ENCODE results near the gene GGACT. TPM values are rescaled to one million over a fixed set of nuclear protein-coding genes. Genes with fewer than 3 reads are reported as not detected.

GGACT gene
- 1 to 10 TPM; 2.7 to 6.6 TPM for total RNA-seq
- polyA plus RNA-seq (2013, experiment 1 of 2), result 5.0 TPM
- polyA plus RNA-seq (2013, experiment 2 of 2), result 4.6 TPM
- long read RNA-seq, experiment 1, partial matches to known transcripts, result 1 of 3 reads
- long read RNA-seq, experiment 1, other reads (novel, unspliced or antisense), result 2 of 3 reads
- long read RNA-seq, experiment 2, partial matches to known transcripts, result 7 of 14 reads
- long read RNA-seq, experiment 2, other reads (novel, unspliced or antisense), result 5 of 14 reads
- long read RNA-seq, experiment 3, partial matches to known transcripts, result 0 of 11 reads
- long read RNA-seq, experiment 3, other reads (novel, unspliced or antisense), result 10 of 11 reads
- long read RNA-seq, experiment 4, partial matches to known transcripts, result 4 of 12 reads
- long read RNA-seq, experiment 4, other reads (novel, unspliced or antisense), result 8 of 12 reads

GRCh38 chr13:100588331-100589177 lies at the start of gene GGACT:
Gene GGACT, minus strand, starts transcription at chr13:100588789. Its CDS starts 56,198 bp downstream, at chr13:100532591.
- peak; percentile 92 for DNase-seq
- peaks cover 6% of the 10 kb centered on the region for H3K27me3 Mint-ChIP-seq (ENCODE audit: insufficient read depth)
- no peak within 1 kb of the TSS for H3K27ac Mint-ChIP-seq
- Histone ChIP-seq H3K27me3 (ENCODE audit: control insufficient read depth, insufficient read depth, low read length, poor library complexity, severe bottlenecking) (peaks cover 6% of the 10 kb centered on the region), H3K4me1 (ENCODE audit: control insufficient read depth, insufficient read depth, low read length) (peaks cover 5% of the 10 kb centered on the region), H3K4me3 (ENCODE audit: low read length) (peak within 1 kb of the TSS; percentile 86), H3K9ac (ENCODE audit: extremely low read depth, low read length, poor library complexity, severe bottlenecking) (peak within 1 kb of the TSS; percentile 55), H3K27ac (ENCODE audit: low read depth, low read length) (no peak within 1 kb of the TSS), H3K36me3 (ENCODE audit: control insufficient read depth, insufficient read depth, low read length) (no peaks in the 10 kb centered on the region), H3K9me3 (ENCODE audit: control insufficient read depth, low read length) (no peaks in the 10 kb centered on the region)
- peaks cover 11% of the 10 kb centered on the region for H3K4me1 Mint-ChIP-seq
- TF ChIP-seq, protein P1, sequence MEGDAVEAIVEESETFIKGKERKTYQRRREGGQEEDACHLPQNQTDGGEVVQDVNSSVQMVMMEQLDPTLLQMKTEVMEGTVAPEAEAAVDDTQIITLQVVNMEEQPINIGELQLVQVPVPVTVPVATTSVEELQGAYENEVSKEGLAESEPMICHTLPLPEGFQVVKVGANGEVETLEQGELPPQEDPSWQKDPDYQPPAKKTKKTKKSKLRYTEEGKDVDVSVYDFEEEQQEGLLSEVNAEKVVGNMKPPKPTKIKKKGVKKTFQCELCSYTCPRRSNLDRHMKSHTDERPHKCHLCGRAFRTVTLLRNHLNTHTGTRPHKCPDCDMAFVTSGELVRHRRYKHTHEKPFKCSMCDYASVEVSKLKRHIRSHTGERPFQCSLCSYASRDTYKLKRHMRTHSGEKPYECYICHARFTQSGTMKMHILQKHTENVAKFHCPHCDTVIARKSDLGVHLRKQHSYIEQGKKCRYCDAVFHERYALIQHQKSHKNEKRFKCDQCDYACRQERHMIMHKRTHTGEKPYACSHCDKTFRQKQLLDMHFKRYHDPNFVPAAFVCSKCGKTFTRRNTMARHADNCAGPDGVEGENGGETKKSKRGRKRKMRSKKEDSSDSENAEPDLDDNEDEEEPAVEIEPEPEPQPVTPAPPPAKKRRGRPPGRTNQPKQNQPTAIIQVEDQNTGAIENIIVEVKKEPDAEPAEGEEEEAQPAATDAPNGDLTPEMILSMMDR (conservative IDR thresholded peaks at IDR 0.05), result peak; percentile 88
- H3K4me3 Mint-ChIP-seq, result peak within 1 kb of the TSS; percentile 56
- WGBS, 2 experiments (ENCODE audit: insufficient coverage in 1 of 2, insufficient read length in 1 of 2), result 15 to 25% methylated on average over 41 to 82 of the region's 82 CpGs
- no peaks in the 10 kb centered on the region for H3K36me3 Mint-ChIP-seq (ENCODE audit: low read depth)
- H3K9me3 Mint-ChIP-seq, result no peaks in the 10 kb centered on the region

DNA sequence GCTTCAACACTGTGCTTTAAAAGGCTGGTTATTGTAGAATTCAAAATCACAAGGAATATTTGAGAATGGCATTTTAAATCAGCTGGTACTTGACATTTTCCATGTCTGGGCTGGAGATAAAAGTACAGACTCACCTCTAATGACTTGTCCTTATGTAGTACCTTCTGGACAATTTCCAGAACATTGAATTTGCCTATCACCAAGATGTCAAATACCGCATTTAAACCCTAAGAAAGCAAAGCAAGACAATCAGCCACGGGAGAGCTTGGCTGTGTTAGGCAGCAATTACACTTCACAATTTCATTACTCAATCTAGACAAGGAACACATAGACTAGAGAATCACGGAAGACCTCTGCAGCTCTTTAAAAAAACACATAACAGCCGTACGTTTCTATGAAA lies 49.2 kb upstream of the GGACT start:
- no peaks in the 10 kb centered on the region for H3K9me3 ChIP-seq (ENCODE audit: control insufficient read depth, low read length)
- H3K36me3 ChIP-seq (ENCODE audit: control insufficient read depth, insufficient read depth, low read length), result peaks cover 82% of the 10 kb centered on the region
- WGBS, 2 experiments (ENCODE audit: insufficient coverage in 1 of 2, insufficient read length in 1 of 2), result 93 to 100% methylated on average over 2 to 5 of the region's 5 CpGs
- H3K4me1 ChIP-seq (ENCODE audit: control insufficient read depth, insufficient read depth, low read length), result no peaks in the 10 kb centered on the region
- no peak overlapping the region for H3K9ac ChIP-seq (ENCODE audit: extremely low read depth, low read length, poor library complexity, severe bottlenecking)
- DNase-seq, result no peak
- Mint-ChIP-seq H3K4me3 (no peak overlapping the region), H3K27me3 (ENCODE audit: insufficient read depth) (no peaks in the 10 kb centered on the region), H3K36me3 (ENCODE audit: low read depth) (peaks cover 65% of the 10 kb centered on the region), H3K9me3 (no peaks in the 10 kb centered on the region), H3K27ac (no peak overlapping the region), H3K4me1 (no peaks in the 10 kb centered on the region)
- no peaks in the 10 kb centered on the region for H3K27me3 ChIP-seq (ENCODE audit: control insufficient read depth, insufficient read depth, low read length, poor library complexity, severe bottlenecking)
- no peak overlapping the region for H3K27ac ChIP-seq (ENCODE audit: low read depth, low read length)
- no peak overlapping the region for H3K4me3 ChIP-seq (ENCODE audit: low read length)
- TF ChIP-seq, protein P1 (conservative IDR thresholded peaks at IDR 0.05), result no peak

- no peak overlapping the region for H3K27ac Mint-ChIP-seq
- H3K9ac ChIP-seq (ENCODE audit: extremely low read depth, low read length, poor library complexity, severe bottlenecking), result no peak overlapping the region
- H3K27ac ChIP-seq (ENCODE audit: low read depth, low read length), result no peak overlapping the region
Observed at GRCh38 chr13:100637380-100637779, 48.8 kb upstream of the GGACT start.

More at GRCh38 chr13:100637380-100637779, 48.8 kb upstream of the GGACT start:
- H3K4me3 ChIP-seq (ENCODE audit: low read length), result no peak overlapping the region
- H3K9me3 ChIP-seq (ENCODE audit: control insufficient read depth, low read length), result no peaks in the 10 kb centered on the region
- WGBS, 2 experiments (ENCODE audit: insufficient coverage in 1 of 2, insufficient read length in 1 of 2), result 88 to 89% methylated on average over 7 to 16 of the region's 16 CpGs
- Mint-ChIP-seq H3K9me3 (no peaks in the 10 kb centered on the region), H3K36me3 (ENCODE audit: low read depth) (peaks cover 62% of the 10 kb centered on the region), H3K4me3 (no peak overlapping the region), H3K4me1 (no peaks in the 10 kb centered on the region), H3K27me3 (ENCODE audit: insufficient read depth) (no peaks in the 10 kb centered on the region)
- DNase-seq, result no peak
- no peaks in the 10 kb centered on the region for H3K4me1 ChIP-seq (ENCODE audit: control insufficient read depth, insufficient read depth, low read length)
- TF ChIP-seq, protein P1 (conservative IDR thresholded peaks at IDR 0.05), result no peak
- peaks cover 79% of the 10 kb centered on the region for H3K36me3 ChIP-seq (ENCODE audit: control insufficient read depth, insufficient read depth, low read length)
- H3K27me3 ChIP-seq (ENCODE audit: control insufficient read depth, insufficient read depth, low read length, poor library complexity, severe bottlenecking), result no peaks in the 10 kb centered on the region

Measured in endodermal cell (in vitro differentiated cells).